HG03432 (cell line): ENCODE measurements around the gene MYOCOS.
A peak's percentile ranks its signal among the peaks of the same experiment; 100 is the strongest.

Experiments
- ATAC-seq: cut with Tn5 transposase; IDR thresholded peaks from one replicate; pipeline ENCODE4 v1.9.1; 2021; ENCODE audit warnings: mild to moderate bottlenecking, moderate library complexity; ENCODE audit not compliant: unreplicated experiment

Gene MYOCOS

DNA sequence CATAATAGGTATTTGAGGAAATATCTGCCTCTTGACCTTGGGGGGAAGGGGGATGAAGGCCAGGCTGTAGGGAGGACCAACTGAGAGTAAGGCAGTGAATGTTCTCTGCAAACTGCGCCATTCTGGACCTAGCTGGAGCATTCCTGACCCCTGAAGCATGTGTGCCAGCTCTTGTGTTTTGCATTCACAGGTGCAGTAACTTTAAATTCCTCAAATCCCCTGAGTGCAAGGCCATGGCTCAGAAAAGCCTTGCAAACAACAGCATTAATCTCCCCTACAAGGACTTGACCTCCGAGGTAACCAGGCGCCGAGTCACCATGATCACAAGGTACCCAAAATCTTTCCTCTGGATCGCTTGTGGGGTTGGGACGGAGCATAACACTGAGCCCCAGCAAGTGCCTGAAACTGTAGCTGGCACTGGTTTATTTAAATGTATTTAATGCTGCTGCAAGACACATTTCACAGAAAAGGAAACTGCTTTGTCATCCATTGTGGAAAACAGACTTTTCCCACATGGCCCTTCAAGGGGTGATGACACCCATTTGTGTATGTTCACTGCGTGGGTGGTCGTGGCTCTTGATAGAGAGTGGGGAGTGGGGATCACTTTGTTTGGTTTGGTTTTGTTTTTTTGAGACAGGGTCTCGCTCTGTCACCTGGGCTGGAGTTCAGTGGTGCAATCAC, 1.7 kb downstream of the MYOCOS start:
- ATAC-seq: no peak

DNA sequence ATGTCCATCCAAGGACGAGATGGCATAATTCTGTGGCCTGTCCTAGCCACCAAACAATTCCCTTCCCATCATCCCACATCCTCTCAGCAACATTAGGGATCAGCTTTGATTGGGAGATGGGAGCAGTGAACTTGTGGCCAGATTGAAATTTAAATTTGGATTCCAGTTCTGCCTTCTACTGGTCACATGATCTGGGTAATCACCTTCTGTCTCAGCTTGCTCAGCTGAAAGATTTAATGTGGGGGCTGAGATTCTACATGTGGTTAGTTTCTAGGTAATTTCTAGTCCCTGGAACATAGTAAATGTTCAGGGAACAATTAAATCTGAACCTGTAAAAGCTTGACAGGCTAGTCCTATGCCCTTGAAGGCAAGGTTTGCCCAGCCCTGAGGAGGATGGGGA, 3.2 kb downstream of the MYOCOS start:
- no peak for ATAC-seq

DNA sequence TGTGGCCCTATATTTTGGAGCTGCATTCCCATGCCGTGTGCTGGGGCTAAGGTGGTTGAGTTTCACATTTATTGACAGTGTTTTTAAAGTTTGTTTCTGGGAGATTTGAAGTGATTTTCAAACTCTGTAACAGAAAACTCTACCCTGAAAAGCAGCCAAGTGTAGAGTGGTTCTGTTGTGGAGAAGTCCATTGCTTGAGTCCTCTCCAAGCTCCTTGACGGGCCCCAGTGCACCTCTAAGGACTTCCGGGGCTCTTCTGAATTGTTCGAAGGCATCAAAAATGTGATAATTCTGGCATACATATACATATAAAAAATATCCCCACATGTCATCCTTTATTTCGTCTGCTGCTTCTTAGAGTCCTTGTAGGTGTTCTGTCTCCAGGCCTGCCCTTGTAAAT, 5.0 kb downstream of the MYOCOS start:
- no peak for ATAC-seq

DNA sequence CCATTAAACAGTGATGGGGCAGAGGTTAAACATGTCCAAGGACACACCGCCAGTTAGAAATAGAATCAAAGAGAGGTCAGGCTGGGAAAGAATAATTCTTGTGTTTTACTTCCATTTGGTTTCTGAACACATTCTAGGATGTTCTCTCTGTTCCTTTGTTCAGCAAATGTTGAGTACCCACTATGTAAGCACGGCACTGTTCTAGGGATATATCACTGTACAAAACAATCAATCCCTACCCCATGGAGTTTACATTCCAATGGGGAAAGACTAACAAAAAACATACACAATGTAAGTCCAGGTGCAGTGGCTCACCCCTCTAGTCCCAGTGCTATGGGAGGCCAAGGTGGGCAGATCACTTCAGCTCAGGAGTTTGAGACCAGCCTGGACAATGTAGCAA, 6.2 kb downstream of the MYOCOS start:
- no peak for ATAC-seq

DNA sequence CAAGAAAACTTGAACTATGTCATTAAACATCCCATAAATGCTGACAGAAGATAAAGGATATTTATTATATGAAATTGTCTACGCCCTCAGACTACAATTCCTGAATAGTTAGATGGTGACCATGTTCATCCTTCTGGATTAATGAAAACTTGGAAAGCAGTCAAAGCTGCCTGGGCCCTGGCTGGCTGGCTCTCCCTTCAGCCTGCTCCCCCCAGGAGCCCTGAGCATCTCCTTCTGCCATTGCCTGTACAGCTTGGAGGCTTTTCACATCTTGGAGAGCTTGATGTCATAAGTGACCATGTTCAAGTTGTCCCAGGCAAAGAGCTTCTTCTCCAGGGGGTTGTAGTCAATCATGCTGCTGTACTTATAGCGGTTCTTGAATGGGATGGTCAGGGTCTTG, 13.6 kb downstream of the MYOCOS start:
- ATAC-seq: no peak

DNA sequence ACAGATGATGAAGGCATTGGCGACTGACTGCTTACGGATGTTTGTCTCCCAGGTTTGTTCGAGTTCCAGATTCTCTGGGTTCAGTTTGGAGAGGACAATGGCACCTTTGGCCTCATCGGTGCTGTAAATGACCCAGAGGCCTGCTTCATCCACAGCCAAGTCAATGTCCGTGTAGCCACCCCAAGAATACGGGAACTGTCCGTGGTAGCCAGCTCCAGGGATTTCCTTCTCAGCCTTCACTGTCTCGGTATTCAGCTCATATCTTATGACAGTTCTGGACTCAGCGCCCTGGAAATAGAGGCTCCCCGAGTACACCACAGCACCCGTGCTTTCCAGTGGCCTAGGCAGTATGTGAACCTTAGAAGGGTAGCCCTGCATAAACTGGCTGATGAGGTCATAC, 14.1 kb downstream of the MYOCOS start:
- no peak for ATAC-seq

DNA sequence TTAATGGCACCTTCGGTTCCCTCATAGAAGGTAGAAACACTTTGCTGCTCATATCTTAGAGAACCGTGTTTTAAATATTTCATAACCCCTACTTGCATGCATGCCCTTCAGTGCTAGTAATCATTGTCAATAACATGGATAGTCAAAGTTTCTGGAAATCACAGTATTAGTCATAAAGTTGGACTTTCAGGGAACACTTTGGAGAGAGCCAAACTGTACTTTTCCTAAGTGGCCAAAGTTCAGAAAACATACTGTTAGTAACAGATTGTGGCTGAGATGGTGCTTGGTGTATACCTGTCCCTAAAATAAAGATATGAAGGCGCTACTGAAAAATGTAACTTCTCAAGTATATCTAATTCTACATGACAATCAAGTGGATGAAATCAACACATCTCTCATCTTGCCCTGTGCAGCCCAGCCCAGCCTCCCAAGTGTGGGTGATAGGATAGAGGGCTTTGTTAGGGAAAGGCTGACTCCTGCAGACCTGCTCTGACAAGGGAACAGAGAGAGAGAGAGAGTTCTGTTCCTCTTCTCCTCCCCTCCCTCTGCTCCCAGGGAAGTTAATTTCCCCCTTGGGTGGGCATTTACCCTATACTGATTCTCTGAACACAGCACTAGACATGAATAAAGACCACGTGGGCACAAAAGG, 16.0 kb downstream of the MYOCOS start:
- no peak for ATAC-seq

DNA sequence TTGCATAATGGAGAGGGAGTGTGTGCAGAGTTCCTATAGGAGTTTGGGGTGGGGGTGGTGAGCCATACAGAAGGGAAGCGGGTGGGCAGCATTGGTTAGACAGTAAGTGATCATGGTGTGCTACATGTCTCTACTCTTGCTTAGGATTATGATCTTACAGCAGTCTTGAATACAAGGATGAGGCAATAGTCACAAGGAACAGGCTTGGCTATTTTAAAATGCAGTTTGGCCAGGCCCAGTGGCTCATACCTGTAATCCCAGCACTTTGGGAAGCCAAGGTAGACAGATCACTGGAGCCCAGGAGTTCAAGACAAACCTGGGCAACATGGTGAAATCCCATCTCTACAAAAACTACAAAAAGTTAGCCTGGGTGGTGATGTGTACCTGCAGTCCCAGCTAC, 18.2 kb downstream of the MYOCOS start:
- ATAC-seq: no peak

DNA sequence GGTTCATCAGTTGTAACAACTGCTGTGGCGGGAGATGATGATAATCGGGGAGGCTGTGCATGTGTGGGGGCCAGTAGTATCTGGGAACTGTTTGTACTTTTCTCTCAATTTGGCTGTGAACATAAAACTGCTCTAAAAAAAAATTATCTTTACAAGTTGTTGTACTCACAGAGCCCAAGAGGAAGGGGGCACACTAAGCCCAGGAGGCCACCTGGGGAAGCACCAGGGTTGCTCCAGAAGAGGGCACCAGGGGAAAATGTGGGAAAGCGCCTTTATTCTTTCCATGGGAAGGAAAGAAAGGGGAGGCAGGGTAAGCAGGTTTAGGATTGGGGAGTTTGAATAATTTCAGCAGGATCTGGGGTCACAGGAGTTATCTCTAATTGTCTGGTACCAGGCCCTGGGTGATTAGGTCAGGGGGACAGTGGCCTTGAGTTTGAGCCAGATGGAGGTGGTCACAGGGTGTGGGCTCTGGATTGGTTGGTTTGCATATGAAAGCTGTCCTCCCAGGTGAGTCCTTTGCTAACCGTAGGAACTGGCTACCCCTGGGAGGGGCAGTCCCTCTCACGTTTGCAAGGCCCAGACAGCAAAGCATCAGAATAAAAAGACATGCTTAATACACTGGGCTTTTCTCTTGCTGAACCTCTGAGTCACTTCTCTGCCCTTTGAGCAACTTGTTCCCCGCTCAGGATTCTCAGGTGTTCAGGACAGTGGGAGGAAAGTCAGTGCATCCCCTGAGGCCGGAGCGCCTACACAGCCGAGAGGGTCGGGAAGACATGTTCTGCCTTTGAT, 19.2 kb downstream of the MYOCOS start:
- no peak for ATAC-seq

DNA sequence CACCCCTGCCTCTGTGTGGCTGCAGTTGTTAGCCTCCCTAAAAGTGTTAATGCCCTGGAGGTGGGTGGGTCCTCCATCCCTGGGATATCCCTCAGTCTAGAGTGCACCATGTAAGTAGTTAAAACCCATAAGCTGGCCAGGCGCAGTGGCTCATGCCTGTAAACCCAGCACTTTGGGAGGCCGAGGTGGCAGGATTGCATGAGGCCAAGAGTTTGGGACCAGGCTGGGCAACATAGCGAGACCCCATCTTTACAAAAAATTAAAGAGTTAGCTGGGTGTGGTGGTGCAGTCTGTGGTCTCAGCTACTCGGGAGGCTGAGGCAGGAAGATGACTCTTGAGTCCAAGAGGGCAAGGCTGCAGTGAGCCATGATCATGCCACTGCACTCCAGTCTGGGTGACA, 20.2 kb downstream of the MYOCOS start:
- no peak for ATAC-seq

DNA sequence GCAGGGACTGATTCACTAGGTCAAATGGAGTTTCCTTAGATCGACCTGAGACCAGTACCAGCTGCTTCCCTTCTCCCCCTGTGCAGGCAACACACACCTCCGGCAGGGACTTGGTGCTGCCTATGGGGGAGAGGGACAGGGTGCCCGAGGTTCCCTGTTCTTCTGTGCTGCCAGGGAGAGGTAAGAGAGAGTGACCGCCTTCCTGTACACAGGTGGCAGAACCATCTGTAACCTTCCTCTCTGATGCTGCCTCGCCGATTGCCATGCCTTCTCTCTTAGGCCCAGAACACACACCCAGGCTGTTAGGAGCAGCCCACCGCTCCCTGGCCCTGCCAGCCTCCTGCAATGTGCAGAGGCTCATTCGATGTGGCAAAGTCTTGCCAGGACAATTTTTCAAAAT, 21.1 kb downstream of the MYOCOS start:
- ATAC-seq: no peak

DNA sequence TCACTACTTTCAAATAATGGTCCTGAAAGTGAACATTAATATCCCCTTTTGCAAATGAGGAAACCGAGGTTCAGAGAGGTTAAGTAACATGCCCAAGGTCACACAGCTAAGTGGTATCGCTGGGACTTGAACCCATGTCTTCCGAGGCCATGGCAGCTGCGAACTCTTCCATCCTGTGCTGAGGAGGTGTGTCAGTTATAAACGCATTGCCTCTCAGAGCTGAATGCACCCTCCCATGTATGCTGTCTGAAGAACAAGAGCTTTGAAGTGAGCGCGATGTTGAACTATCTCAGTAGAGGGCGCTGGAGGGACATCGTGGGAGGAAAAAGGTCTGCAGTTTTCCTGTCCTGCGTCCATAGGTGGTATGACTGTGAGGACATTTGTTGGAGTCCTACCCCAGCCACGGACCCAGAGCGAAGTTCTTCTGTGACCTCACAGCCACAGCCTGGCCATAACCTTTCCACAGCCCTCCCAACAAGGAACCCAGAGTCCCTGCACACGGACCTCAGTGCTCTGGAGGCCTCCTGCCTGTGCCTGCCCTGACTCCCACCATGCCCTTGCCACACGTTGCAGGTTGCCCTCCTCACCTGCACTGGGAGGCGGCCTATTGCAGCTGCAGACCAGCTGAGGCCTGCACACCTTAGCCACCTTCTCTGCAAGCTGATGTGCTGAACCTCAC, 22.9 kb downstream of the MYOCOS start:
- ATAC-seq: peak; percentile 67

DNA sequence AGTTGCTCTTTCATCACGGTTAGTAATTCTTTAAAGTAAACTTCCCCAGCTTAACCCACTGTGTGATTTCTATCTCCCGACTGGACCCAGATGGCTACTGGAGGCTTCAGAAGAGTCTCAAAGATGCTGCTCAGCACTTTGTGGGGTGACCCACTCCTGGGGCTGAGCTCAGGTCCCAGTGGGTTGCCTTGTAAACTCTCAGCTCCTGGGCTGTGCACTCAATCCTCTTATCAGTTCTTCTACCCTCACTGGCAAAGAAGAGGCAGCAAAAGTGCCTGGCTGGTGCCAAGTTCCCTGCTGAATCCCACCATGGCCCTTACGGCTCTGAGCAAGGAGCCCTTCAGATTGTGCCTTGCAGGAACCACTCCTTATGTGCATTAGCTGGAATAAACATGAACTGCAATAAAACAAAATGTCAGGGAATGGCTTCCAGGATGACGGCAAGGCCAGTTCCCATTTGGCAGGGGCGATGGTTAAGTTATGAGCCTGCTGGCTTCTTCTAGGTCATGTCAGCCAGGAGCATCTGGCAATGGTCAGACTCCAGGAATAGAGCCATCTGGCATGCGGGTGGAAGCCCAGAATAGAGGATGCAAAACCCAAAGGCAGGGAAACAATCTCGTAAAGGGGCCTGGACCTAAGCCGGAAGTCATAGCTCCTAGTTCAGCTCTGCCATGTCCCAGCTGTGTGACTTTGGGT, 23.7 kb downstream of the MYOCOS start:
- ATAC-seq: no peak

DNA sequence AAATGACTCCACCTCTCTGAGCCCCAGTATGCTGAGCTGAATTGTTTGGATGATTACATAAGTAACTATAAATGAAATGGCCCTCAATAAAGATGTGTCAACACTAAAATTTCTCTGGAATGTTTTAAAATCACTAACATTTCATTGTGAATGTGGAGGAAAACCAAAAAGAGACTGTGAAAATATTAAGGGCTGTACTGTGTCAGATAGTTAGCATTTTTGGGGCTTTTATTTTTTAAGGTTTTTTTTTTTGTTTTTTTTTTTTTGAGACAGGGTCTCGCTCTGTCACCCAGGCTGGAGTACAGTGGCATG, 24.2 kb downstream of the MYOCOS start:
- no peak for ATAC-seq

DNA sequence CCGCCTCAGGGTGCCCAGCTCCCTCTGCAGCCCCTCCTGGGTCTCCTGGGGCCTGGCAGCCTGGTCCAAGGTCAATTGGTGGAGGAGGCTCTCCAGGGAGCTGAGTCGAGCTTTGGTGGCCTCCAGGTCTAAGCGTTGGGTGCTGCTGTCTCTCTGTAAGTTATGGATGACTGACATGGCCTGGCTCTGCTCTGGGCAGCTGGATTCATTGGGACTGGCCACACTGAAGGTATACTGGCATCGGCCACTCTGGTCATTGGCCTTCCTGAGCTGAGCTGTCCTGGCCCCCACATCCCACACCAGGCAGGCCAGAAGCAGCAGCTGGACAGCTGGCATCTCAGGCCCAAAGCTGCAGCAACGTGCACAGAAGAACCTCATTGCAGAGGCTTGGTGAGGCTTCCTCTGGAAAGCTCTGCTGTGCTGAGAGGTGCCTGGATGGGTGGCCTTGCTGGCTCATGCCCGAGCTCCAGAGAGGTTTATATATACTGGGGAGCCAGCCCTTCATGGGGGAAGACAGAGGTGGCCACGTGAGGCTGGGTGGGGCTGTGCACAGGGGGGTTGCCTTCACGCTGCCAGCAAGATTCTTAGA, 30.3 kb downstream of the MYOCOS start, which contains the start of gene MYOC:
Gene MYOC (minus strand): TSS at position 455 of the 589 bp plus-strand sequence. CDS start 77 bp downstream, at position 378.
- no peak for ATAC-seq

DNA sequence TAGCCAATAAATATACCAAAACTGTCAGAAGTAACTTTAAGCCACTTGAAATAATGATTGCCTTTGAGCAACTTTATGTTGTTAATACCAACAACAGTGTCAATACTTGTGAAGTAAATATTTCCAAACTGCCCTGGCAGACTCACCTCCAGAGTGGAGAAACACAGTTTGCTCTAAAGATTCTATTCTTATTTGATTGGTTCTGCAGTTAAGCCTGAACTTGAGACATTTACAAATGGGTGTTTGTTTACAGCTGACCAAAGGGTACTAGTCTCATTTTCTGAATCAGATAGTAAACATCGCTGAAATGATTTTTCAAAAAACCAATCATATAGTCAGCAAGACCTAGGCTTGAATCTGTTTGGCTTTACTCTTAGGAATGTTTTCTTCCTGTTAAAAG, 31.8 kb downstream of the MYOCOS start:
- no peak for ATAC-seq

DNA sequence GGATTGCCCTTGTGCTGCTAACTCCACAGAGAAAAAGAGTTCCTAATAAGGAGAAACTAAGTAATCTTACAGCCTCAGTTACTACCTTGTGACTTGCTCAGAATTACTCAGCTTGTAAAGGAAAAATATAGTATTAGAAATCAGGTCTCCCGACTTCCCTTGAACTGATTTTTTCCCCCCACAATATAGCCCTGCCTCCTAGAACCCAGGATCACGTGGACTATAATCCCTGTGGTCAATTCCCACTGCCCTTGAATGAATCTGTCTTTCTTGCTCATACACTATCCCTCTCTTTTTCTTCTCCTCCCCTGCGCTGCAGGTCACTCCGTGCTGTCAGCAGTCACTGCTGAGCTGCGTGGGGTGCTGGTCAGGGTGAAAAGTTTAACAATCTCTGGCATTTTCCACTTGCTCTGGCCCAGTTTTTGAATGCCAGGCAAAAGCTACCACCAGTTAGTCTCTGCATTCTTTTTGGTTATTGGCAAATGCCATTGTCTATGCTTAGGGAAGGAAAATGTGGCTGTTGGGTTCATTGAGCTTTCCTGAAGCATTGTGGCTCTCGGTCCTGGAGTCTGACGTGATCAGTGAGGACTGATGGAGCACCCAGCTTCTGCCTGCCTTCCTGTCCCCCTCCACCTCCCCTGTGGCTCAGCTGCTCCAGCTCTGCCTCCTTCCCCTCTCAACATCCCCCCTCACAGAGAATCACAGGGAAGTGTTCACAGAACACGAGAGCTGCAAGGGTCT, 32.3 kb downstream of the MYOCOS start:
- ATAC-seq: no peak

DNA sequence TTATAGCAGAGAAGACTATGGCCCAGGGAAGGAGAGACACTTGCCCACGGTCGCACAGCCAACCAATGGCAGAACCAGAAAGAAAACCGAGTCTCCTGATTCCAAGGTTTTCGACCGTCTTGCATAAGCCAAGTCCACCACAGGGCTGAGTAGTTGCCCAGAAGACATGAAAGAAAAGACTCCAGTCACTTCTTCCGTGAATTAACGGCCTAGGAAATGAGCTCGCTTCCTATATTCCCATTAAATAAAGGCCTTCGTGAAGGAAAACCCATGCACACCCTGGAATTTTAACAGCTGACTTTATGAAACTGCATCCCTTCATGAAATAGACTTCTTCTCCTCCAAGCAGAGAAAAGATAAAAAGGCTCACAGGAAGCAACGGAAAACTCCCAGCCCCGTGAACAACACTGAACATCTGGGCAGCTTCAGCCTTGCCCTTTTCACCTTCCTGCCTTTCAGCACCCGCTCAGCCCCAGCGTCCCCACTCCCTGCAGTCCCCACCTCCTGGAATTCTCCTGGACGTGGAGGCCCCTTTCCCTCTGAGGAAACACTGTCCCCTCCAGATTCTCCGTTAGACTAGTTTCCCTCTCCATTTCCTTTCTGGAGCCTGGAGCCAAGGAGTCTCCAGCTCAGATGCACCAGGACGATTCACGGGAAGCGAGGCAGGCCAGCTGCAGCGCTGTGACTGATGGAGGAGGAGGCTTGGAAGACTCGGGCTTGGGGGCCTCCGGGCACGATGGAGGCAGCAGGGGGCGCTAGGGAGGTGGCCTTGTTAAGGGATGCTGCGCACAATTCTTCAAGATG, 33.1 kb downstream of the MYOCOS start:
- ATAC-seq: peak; percentile 86

DNA sequence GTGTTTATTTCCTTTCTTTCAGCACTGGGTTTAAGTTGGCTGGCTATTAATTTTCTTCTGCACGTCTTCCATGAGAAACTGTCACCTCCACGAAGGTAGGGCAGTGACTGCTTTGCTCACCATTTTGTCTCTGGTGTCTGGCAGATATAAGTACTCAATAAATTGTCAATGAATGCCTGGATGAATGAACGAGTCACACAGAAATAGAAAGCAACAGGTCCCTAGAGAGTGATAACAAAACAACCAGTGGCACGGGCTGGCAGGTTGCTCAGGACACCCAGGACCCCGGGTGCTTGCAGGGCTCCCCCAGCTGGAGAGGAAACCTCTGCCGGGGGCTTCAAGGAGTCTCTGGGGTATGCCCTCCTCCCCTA, 33.7 kb downstream of the MYOCOS start:
- peak; percentile 23 for ATAC-seq
